ENCODE measurements around the gene PDE4D. TPM values are rescaled to one million over a fixed set of nuclear protein-coding genes. Genes with fewer than 3 reads are reported as not detected.

Gene PDE4D
- total and polyA plus RNA-seq, 2 donors (not counting 1 experiment from before 2014, with no cell fraction given) = 14.9 to 171 TPM

DNA sequence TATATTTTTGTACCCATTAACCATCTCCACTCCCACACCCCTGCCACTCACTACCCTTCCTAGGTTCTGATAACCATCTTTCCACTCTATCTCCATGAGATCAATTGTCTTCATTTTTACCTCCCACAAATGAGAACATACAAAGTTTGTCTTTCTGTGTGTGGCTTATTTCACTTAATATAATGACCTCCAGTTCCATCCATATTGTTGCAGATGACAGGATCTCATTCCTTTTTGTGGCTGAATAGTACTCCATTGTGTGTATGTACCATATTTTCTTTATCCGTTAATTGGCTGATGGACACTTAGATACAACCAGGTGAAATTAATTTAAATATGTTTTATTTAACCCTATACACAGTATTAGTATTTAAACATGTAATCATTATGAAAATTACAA is 552.9 kb downstream of the PDE4D start:
- Mint-ChIP-seq H3K4me3 (no peak overlapping the region), H3K4me1 (peaks cover 16% of the 10 kb centered on the region), H3K9me3 (ENCODE audit: insufficient read depth) (no peaks in the 10 kb centered on the region), H3K27ac (no peak overlapping the region), H3K27me3 (no peaks in the 10 kb centered on the region)
- H3K4me3 ChIP-seq (ENCODE audit: control extremely low read depth in 1 of 5, extremely low read depth in 1 of 5, insufficient read depth in 1 of 5, low read depth in 2 of 5, low read length in 4 of 5) = no peak overlapping the region
- TF ChIP-seq EZH2 (IDR thresholded peaks at IDR 0.05; ENCODE audit: borderline replicate concordance, insufficient read depth, low read depth, low read length, poor library complexity, severe bottlenecking) = no peak
- TF ChIP-seq, protein P1, sequence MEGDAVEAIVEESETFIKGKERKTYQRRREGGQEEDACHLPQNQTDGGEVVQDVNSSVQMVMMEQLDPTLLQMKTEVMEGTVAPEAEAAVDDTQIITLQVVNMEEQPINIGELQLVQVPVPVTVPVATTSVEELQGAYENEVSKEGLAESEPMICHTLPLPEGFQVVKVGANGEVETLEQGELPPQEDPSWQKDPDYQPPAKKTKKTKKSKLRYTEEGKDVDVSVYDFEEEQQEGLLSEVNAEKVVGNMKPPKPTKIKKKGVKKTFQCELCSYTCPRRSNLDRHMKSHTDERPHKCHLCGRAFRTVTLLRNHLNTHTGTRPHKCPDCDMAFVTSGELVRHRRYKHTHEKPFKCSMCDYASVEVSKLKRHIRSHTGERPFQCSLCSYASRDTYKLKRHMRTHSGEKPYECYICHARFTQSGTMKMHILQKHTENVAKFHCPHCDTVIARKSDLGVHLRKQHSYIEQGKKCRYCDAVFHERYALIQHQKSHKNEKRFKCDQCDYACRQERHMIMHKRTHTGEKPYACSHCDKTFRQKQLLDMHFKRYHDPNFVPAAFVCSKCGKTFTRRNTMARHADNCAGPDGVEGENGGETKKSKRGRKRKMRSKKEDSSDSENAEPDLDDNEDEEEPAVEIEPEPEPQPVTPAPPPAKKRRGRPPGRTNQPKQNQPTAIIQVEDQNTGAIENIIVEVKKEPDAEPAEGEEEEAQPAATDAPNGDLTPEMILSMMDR (IDR thresholded peaks at IDR 0.05) = no peak
- WGBS (ENCODE audit: insufficient coverage) = no CpG with 5 or more reads among the region's 1 CpG
- POLR2A ChIA-PET = no interaction called here
- ATAC-seq (ENCODE audit: low read depth) (no peak), DNase-seq (no peak)
- H4K20me1 ChIP-seq (ENCODE audit: control insufficient read depth, insufficient read depth, low read length, poor library complexity, severe bottlenecking) = no peaks in the 10 kb centered on the region
- H3K36me3 ChIP-seq (replicated peaks in 1 of 2; ENCODE audit: control extremely low read depth in 1 of 2, control insufficient read depth in 1 of 2, extremely low read depth in 1 of 2, insufficient read depth in 2 of 2, low read length in 1 of 2) = no peaks in the 10 kb centered on the region
- H3K27me3 ChIP-seq (replicated peaks in 1 of 4; ENCODE audit: control extremely low read depth in 1 of 4, control insufficient read depth in 3 of 4, insufficient read depth in 4 of 4, low read length in 3 of 4) = no peaks in the 10 kb centered on the region
- no peaks in the 10 kb centered on the region for H3K9me3 ChIP-seq (ENCODE audit: control extremely low read depth in 1 of 3, control insufficient read depth in 2 of 3, insufficient read depth in 1 of 3, low read length in 2 of 3)
- H3K27ac ChIP-seq (ENCODE audit: low read length in 2 of 2) = no peak overlapping the region
- no peaks in the 10 kb centered on the region for H3K79me2 ChIP-seq (ENCODE audit: control insufficient read depth, insufficient read depth, low read length)
- intact Hi-C loops (cut with micrococcal nuclease) = no loop called here
- no peak overlapping the region for H3K9ac ChIP-seq (ENCODE audit: low read length)
- peaks cover 0 to 3% of the 10 kb centered on the region in 2 donors for H3K4me1 ChIP-seq (ENCODE audit: control insufficient read depth in 2 of 2, insufficient read depth in 2 of 2, low read length in 2 of 2)
- no peak overlapping the region for H3K4me2 ChIP-seq (replicated peaks; ENCODE audit: low read depth, low read length, poor library complexity, severe bottlenecking)
- CTCF ChIA-PET = no interaction called here
- H2AFZ ChIP-seq (ENCODE audit: insufficient read depth, low read depth, low read length, poor library complexity, severe bottlenecking) = no peak overlapping the region

DNA sequence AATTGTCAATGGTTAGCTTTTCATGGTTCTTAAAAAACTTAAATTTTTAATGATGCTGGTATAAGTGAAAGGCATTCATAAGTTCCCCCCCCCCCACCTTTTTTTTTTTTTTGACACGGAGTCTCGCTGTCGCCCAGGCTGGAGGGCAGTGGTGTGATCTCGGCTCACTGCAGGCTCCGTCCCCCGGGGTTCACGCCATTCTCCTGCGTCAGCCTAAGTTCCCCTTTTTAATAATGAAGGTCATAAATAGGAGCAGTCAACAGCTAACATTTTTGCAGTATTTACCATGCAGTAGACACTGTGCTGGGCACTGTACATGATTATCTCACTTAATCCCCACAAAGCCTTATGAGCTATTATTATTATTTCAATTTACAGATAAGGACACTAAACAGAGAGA is 556.3 kb downstream of the PDE4D start:
- H3K4me1 Mint-ChIP-seq = peaks cover 16% of the 10 kb centered on the region
- WGBS (ENCODE audit: insufficient coverage) = no CpG with 5 or more reads among the region's 8 CpGs
- H3K9ac ChIP-seq (ENCODE audit: low read length) = peak overlapping the region; percentile 12
- peak overlapping the region; percentile 16 for H2AFZ ChIP-seq (ENCODE audit: insufficient read depth, low read depth, low read length, poor library complexity, severe bottlenecking)
- H3K27ac Mint-ChIP-seq = peak overlapping the region; percentile 39
- peak overlapping the region in 1 of 2 donors; percentile 24 for H3K27ac ChIP-seq (ENCODE audit: low read length in 2 of 2)
- ChIA-PET CTCF (interaction anchor here (0.6 to 2.3 kb wide), 6 partner anchors 11 to 391 kb away, joined by 3 to 8 read pairs (median 3); no protein-coding TSS in a partner anchor), POLR2A (interaction anchor here (0.7 to 1.1 kb wide), 4 partner anchors 18 to 1156 kb away, joined by 3 to 7 read pairs (median 4); no protein-coding TSS in a partner anchor)
- H3K36me3 ChIP-seq (replicated peaks in 1 of 2; ENCODE audit: control extremely low read depth in 1 of 2, control insufficient read depth in 1 of 2, extremely low read depth in 1 of 2, insufficient read depth in 2 of 2, low read length in 1 of 2) = no peaks in the 10 kb centered on the region
- TF ChIP-seq, protein P1 (IDR thresholded peaks at IDR 0.05) = no peak
- TF ChIP-seq EZH2 (IDR thresholded peaks at IDR 0.05; ENCODE audit: borderline replicate concordance, insufficient read depth, low read depth, low read length, poor library complexity, severe bottlenecking) = no peak
- H3K79me2 ChIP-seq (ENCODE audit: control insufficient read depth, insufficient read depth, low read length) = no peaks in the 10 kb centered on the region
- H3K27me3 ChIP-seq (replicated peaks in 1 of 4; ENCODE audit: control extremely low read depth in 1 of 4, control insufficient read depth in 3 of 4, insufficient read depth in 4 of 4, low read length in 3 of 4) = no peaks in the 10 kb centered on the region
- peak; percentile 90 for ATAC-seq (ENCODE audit: low read depth)
- no peaks in the 10 kb centered on the region for H3K9me3 ChIP-seq (ENCODE audit: control extremely low read depth in 1 of 3, control insufficient read depth in 2 of 3, insufficient read depth in 1 of 3, low read length in 2 of 3)
- no peak overlapping the region for H3K4me3 ChIP-seq (ENCODE audit: control extremely low read depth in 1 of 5, extremely low read depth in 1 of 5, insufficient read depth in 1 of 5, low read depth in 2 of 5, low read length in 4 of 5)
- peak; percentile 51 for DNase-seq
- H3K27me3 Mint-ChIP-seq = no peaks in the 10 kb centered on the region
- peaks cover 0 to 3% of the 10 kb centered on the region in 2 donors for H3K4me1 ChIP-seq (ENCODE audit: control insufficient read depth in 2 of 2, insufficient read depth in 2 of 2, low read length in 2 of 2)
- no peaks in the 10 kb centered on the region for H3K9me3 Mint-ChIP-seq (ENCODE audit: insufficient read depth)
- peak overlapping the region; percentile 24 for H3K4me3 Mint-ChIP-seq
- no peaks in the 10 kb centered on the region for H4K20me1 ChIP-seq (ENCODE audit: control insufficient read depth, insufficient read depth, low read length, poor library complexity, severe bottlenecking)
- peak overlapping the region; percentile 48 for H3K4me2 ChIP-seq (replicated peaks; ENCODE audit: low read depth, low read length, poor library complexity, severe bottlenecking)
- intact Hi-C loops (cut with micrococcal nuclease) = no loop called here
